ENCODE data around the gene KCTD20. TPM values are rescaled to one million over a fixed set of nuclear protein-coding genes. Genes with fewer than 3 reads are reported as not detected.
"Not testable (repeated sequence)": the region's sequence is repeated elsewhere in the genome, so short reads cannot be mapped to it uniquely, and the experiment has no call there.

KCTD20 gene
- total and polyA plus RNA-seq, 4 donors: 9.5 to 48.5 (median 32.2) TPM

GRCh38 chr6:36404164-36404563, 38.6 kb upstream of the KCTD20 start:
- Histone ChIP-seq H3K4me3 (ENCODE audit: low read depth in 1 of 3, low read length in 3 of 3) (no peak overlapping the region), H3K27ac (ENCODE audit: low read depth in 1 of 2, low read length in 2 of 2) (no peak overlapping the region), H3K4me1 (ENCODE audit: control insufficient read depth in 4 of 4, insufficient read depth in 4 of 4, low read length in 3 of 4) (no peaks in the 10 kb centered on the region), H3K36me3 (ENCODE audit: control insufficient read depth in 4 of 4, insufficient read depth in 3 of 4, low read depth in 1 of 4, low read length in 3 of 4) (no peaks in the 10 kb centered on the region), H3K9me3 (ENCODE audit: control insufficient read depth in 4 of 4, low read length in 3 of 4) (no peaks in the 10 kb centered on the region), H3K9ac (ENCODE audit: low read depth in 1 of 2, low read length in 2 of 2) (no peak overlapping the region), H3K27me3 (ENCODE audit: control insufficient read depth in 4 of 4, insufficient read depth in 4 of 4, low read length in 3 of 4) (no peaks in the 10 kb centered on the region)
- WGBS: 95% methylated on average over 4 of the region's 4 CpGs
- no peak for DNase-seq (ENCODE audit: low spot score)
- no peak for TF ChIP-seq RXRA (IDR thresholded peaks at IDR 0.05)
- TF ChIP-seq FOXA1 (IDR thresholded peaks at IDR 0.05): no peak
- no peak for TF ChIP-seq JUND (IDR thresholded peaks at IDR 0.05)
- TF ChIP-seq NR2F2 (IDR thresholded peaks at IDR 0.05): no peak
- no peak for TF ChIP-seq YY1 (IDR thresholded peaks at IDR 0.05)
- TF ChIP-seq SP1 (IDR thresholded peaks at IDR 0.05): no peak
- no peak for TF ChIP-seq HNF4A (conservative IDR thresholded peaks at IDR 0.05)
- no peak for TF ChIP-seq MAX (IDR thresholded peaks at IDR 0.05)
- no peak for TF ChIP-seq CTCF (IDR thresholded peaks at IDR 0.05; ENCODE audit: low read depth, low read length, missing input control)
- no peak for TF ChIP-seq EGR1 (IDR thresholded peaks at IDR 0.05; ENCODE audit: low read depth in 2 of 2)

- WGBS: 86% methylated on average over 5 of the region's 5 CpGs
These were observed 33.1 kb upstream of the KCTD20 start for GRCh38 chr6:36409718-36410117.

DNA sequence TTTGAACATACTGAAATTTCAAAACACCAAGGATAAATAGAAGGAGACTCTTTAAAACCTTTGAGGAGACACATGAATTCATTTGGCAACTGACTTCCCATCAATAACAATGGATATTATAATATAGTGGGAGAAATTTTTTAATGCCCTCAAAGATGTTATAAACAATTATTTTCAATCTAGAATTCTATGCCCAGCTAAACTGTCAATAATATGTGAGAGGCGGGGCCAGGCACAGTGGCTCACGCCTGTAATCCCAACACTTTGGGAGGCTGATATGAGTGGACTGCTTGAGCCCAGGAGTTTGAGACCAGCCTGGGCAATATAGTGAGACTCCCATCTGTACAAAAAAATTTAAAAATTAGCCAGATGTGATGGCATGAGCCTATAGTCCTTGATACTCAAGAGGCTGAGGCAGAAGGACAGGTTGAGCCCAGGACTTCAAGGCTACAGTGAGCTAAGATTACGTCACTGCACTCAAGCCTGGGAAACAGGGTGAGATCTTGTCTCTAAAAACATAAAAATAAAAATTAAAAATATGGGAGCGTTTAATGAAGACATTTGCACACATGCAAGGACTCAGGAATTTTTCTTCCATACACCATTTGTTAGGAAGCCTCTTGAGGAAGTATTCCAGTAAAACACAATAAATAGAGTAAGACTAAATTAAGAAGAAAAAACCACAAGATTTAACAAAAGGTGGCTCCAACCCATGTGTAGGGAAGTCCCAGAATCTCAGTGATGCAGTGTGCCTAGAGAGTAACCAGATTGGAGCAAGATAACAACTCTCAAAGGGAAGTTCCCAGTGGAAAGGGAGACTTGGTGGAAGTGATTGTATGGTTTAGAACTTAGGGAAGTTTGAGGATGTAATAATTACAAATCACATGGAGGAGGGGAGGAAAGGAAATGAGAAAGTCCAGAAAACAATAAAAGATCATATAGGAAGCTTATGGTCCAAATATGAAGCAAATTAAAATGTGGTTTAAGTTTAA, 29.0 kb upstream of the KCTD20 start:
- no peak overlapping the region for H3K27ac ChIP-seq (ENCODE audit: low read depth in 1 of 2, low read length in 2 of 2)
- no peak for DNase-seq (ENCODE audit: low spot score)

More at GRCh38 chr6:36409718-36410117, 33.1 kb upstream of the KCTD20 start:
- not testable (repeated sequence) for H3K27ac ChIP-seq (ENCODE audit: low read depth in 1 of 2, low read length in 2 of 2); H3K27me3 ChIP-seq (ENCODE audit: control insufficient read depth in 4 of 4, insufficient read depth in 4 of 4, low read length in 3 of 4); DNase-seq (ENCODE audit: low spot score); H3K4me1 ChIP-seq (ENCODE audit: control insufficient read depth in 4 of 4, insufficient read depth in 4 of 4, low read length in 3 of 4); H3K36me3 ChIP-seq (ENCODE audit: control insufficient read depth in 4 of 4, insufficient read depth in 3 of 4, low read depth in 1 of 4, low read length in 3 of 4); H3K9ac ChIP-seq (ENCODE audit: low read depth in 1 of 2, low read length in 2 of 2); H3K4me3 ChIP-seq (ENCODE audit: low read depth in 1 of 3, low read length in 3 of 3); H3K9me3 ChIP-seq (ENCODE audit: control insufficient read depth in 4 of 4, low read length in 3 of 4)

More for the DNA sequence above, 29.0 kb upstream of the KCTD20 start:
- WGBS: 96% methylated on average over 4 of the region's 4 CpGs
- Histone ChIP-seq H3K4me3 (ENCODE audit: low read depth in 1 of 3, low read length in 3 of 3) (no peak overlapping the region), H3K4me1 (ENCODE audit: control insufficient read depth in 4 of 4, insufficient read depth in 4 of 4, low read length in 3 of 4) (peaks cover 0 to 9% (median 0%) of the 10 kb centered on the region in 4 donors), H3K9ac (ENCODE audit: low read depth in 1 of 2, low read length in 2 of 2) (no peak overlapping the region), H3K27me3 (ENCODE audit: control insufficient read depth in 4 of 4, insufficient read depth in 4 of 4, low read length in 3 of 4) (no peaks in the 10 kb centered on the region), H3K36me3 (ENCODE audit: control insufficient read depth in 4 of 4, insufficient read depth in 3 of 4, low read depth in 1 of 4, low read length in 3 of 4) (no peaks in the 10 kb centered on the region), H3K9me3 (ENCODE audit: control insufficient read depth in 4 of 4, low read length in 3 of 4) (no peaks in the 10 kb centered on the region)
- TF ChIP-seq HNF4A (conservative IDR thresholded peaks at IDR 0.05): no peak
- TF ChIP-seq RXRA (IDR thresholded peaks at IDR 0.05): no peak
- no peak for TF ChIP-seq JUND (IDR thresholded peaks at IDR 0.05)
- no peak for TF ChIP-seq CTCF (IDR thresholded peaks at IDR 0.05; ENCODE audit: low read depth, low read length, missing input control)
- no peak for TF ChIP-seq ATF3 (IDR thresholded peaks at IDR 0.05)

Measured in liver (tissue), 9 donors.